HepG2 (cell line): ENCODE measurements around the gene RTF1. TPM values are rescaled to one million over a fixed set of nuclear protein-coding genes. Genes with fewer than 3 reads are reported as not detected.

ENCODE experiments used
- ADNP ChIP-seq: sonication (generic); formaldehyde crosslinking; IDR thresholded peaks from 2 replicates; pipeline ENCODE4 v1.4.0; 2020; ENCODE audit warnings: missing genetic modification reagents
- AHR ChIP-seq: IDR thresholded peaks from 2 replicates; pipeline ENCODE4 v1.6.1; 2018; ENCODE audit warnings: missing genetic modification reagents, missing compliant biosample characterization
- CHD4 ChIP-seq: fragments of 200-600 bp; sonication (generic); IDR thresholded peaks from 2 replicates; pipeline ENCODE4 v1.7.0; 2017; ENCODE audit warnings: mild to moderate bottlenecking, low read length, borderline replicate concordance
- DBP ChIP-seq: sonication (generic); formaldehyde crosslinking; IDR thresholded peaks from 2 replicates; pipeline ENCODE4 v1.4.0; 2020; ENCODE audit warnings: missing genetic modification reagents; ENCODE audit errors: not compliant biosample characterization
- EP300 ChIP-seq, 3 experiments: sonication (generic) in 1 of 3; formaldehyde crosslinking in 1 of 3; IDR thresholded peaks; 2 replicates each; pipeline versions ENCODE4 v1.5.1 to v1.6.1; 2011 to 2020; ENCODE audit warnings: low read depth in 2 of 3, low read length in 2 of 3, borderline replicate concordance in 1 of 3, improper control_type of control experiment in 1 of 3, mild to moderate bottlenecking in 1 of 3, missing genetic modification reagents in 1 of 3, moderate library complexity in 1 of 3
- FOSL1 ChIP-seq: sonication (generic); formaldehyde crosslinking; IDR thresholded peaks from 2 replicates; pipeline ENCODE4 v1.9.0; 2021; ENCODE audit warnings: missing genetic modification reagents, borderline replicate concordance
- PTBP1 ChIP-seq: fragments of 200-400 bp; formaldehyde crosslinking; IDR thresholded peaks from 2 replicates; pipeline ENCODE4 v1.6.1; 2018; ENCODE audit warnings: low read length, low read depth; ENCODE audit not compliant: poor library complexity, severe bottlenecking
- RBM22 ChIP-seq: fragments of 200-400 bp; formaldehyde crosslinking; optimal IDR thresholded peaks from 2 replicates; pipeline ENCODE3; 2017; ENCODE audit warnings: mild to moderate bottlenecking, low read length, moderate library complexity
- RXRA ChIP-seq: sonication (generic); formaldehyde crosslinking; IDR thresholded peaks from 2 replicates; pipeline ENCODE4 v1.5.1; 2020; ENCODE audit warnings: missing genetic modification reagents
- RXRB ChIP-seq: IDR thresholded peaks from 2 replicates; pipeline ENCODE4 v1.6.1; 2016; ENCODE audit warnings: borderline replicate concordance, missing genetic modification reagents, missing compliant biosample characterization
- TBP ChIP-seq: sonication (generic); formaldehyde crosslinking; IDR thresholded peaks from 2 replicates; pipeline ENCODE4 v1.5.0; 2020; ENCODE audit warnings: missing genetic modification reagents
- TCF12 ChIP-seq, 2 experiments: fragments of 450-650 bp in 1 of 2; sonication (generic) in 1 of 2; formaldehyde crosslinking in 1 of 2; IDR thresholded peaks; 2 replicates each; pipeline versions ENCODE4 v1.6.1 to v1.8.0; 2017 to 2022; ENCODE audit warnings: antibody characterized with exemption in 1 of 2, mild to moderate bottlenecking in 1 of 2, missing genetic modification reagents in 1 of 2, moderate library complexity in 1 of 2
- ZKSCAN1 ChIP-seq: fragments of 150-350 bp; IDR thresholded peaks from 2 replicates; pipeline ENCODE4 v1.6.1; 2014; ENCODE audit warnings: low read length
- ZNF292 ChIP-seq: sonication (generic); formaldehyde crosslinking; IDR thresholded peaks from 2 replicates; pipeline ENCODE4 v1.8.1; 2022; ENCODE audit warnings: mild to moderate bottlenecking, low read depth, missing genetic modification reagents, borderline replicate concordance
- polyA plus RNA-seq, 8 experiments: library from polyadenylated mRNA; depleted of rRNA in 3 of 8; stranded (reverse) in 7 of 8; unstranded in 1 of 8; fragments of >200 nt; fragmentation: Illumina TruSeq in 4 of 8; extraction: Trizol in 4 of 8; gene quantifications; 2 replicates each; pipeline versions ENCODE4 v1.2.1 to v1.2.3, GENCODE V29; 2011 to 2016; ENCODE audit warnings: low read depth in 4 of 8, missing spikeins in 1 of 8, mixed read lengths in 1 of 8; ENCODE audit not compliant: insufficient read depth in 1 of 8
- total RNA-seq, 5 experiments: library from RNA; depleted of rRNA; stranded (reverse); fragments of >200 nt; fragmentation: Illumina TruSeq; extraction: Trizol; gene quantifications; 2 replicates each; pipeline ENCODE4 v1.2.3, GENCODE V29; 2016; ENCODE audit warnings: low read depth in 1 of 5
- TF ChIP-seq, protein P1 (sequence below): sonication (generic); formaldehyde crosslinking; IDR thresholded peaks from 2 replicates; pipeline ENCODE4 v1.9.0; 2021; ENCODE audit warnings: mild to moderate bottlenecking, missing genetic modification reagents
- TF ChIP-seq, protein P2 (sequence below): sonication (generic); formaldehyde crosslinking; IDR thresholded peaks from 2 replicates; pipeline ENCODE4 v1.4.0; 2020; ENCODE audit warnings: missing genetic modification reagents
- TF ChIP-seq, protein P3 (sequence below): sonication (generic); formaldehyde crosslinking; IDR thresholded peaks from 2 replicates; pipeline ENCODE4 v1.5.0; 2020; ENCODE audit warnings: mild to moderate bottlenecking, missing genetic modification reagents

Gene RTF1
- total and polyA plus RNA-seq, 2 of the 13 experiments (the other 11 are each of a cell fraction or from before 2014, with no cell fraction given), result 13.9 to 17.9 TPM

GRCh38 chr15:41416742-41417417 lies at the start of gene RTF1 (continued):
- TF ChIP-seq EP300 (IDR thresholded peaks at IDR 0.05; ENCODE audit: low read depth in 2 of 2, low read length in 2 of 2), result no peak
- no peak for TF ChIP-seq EP300 (CRISPR knock-in tag; IDR thresholded peaks at IDR 0.05; ENCODE audit: borderline replicate concordance)
- no peak for TF ChIP-seq TCF12 (IDR thresholded peaks at IDR 0.05)
- 0 out of 2 replicates have a peak, but pooled peaks have one; percentile 24 for TF ChIP-seq TCF12 (CRISPR knock-in tag; IDR thresholded peaks at IDR 0.05)
- TF ChIP-seq CHD4, result no peak
- TF ChIP-seq DBP (CRISPR knock-in tag), result no peak
- no peak for TF ChIP-seq ADNP (CRISPR knock-in tag)
- no peak for TF ChIP-seq FOSL1
- TF ChIP-seq ZNF292, result no peak
- TF ChIP-seq, protein P1, sequence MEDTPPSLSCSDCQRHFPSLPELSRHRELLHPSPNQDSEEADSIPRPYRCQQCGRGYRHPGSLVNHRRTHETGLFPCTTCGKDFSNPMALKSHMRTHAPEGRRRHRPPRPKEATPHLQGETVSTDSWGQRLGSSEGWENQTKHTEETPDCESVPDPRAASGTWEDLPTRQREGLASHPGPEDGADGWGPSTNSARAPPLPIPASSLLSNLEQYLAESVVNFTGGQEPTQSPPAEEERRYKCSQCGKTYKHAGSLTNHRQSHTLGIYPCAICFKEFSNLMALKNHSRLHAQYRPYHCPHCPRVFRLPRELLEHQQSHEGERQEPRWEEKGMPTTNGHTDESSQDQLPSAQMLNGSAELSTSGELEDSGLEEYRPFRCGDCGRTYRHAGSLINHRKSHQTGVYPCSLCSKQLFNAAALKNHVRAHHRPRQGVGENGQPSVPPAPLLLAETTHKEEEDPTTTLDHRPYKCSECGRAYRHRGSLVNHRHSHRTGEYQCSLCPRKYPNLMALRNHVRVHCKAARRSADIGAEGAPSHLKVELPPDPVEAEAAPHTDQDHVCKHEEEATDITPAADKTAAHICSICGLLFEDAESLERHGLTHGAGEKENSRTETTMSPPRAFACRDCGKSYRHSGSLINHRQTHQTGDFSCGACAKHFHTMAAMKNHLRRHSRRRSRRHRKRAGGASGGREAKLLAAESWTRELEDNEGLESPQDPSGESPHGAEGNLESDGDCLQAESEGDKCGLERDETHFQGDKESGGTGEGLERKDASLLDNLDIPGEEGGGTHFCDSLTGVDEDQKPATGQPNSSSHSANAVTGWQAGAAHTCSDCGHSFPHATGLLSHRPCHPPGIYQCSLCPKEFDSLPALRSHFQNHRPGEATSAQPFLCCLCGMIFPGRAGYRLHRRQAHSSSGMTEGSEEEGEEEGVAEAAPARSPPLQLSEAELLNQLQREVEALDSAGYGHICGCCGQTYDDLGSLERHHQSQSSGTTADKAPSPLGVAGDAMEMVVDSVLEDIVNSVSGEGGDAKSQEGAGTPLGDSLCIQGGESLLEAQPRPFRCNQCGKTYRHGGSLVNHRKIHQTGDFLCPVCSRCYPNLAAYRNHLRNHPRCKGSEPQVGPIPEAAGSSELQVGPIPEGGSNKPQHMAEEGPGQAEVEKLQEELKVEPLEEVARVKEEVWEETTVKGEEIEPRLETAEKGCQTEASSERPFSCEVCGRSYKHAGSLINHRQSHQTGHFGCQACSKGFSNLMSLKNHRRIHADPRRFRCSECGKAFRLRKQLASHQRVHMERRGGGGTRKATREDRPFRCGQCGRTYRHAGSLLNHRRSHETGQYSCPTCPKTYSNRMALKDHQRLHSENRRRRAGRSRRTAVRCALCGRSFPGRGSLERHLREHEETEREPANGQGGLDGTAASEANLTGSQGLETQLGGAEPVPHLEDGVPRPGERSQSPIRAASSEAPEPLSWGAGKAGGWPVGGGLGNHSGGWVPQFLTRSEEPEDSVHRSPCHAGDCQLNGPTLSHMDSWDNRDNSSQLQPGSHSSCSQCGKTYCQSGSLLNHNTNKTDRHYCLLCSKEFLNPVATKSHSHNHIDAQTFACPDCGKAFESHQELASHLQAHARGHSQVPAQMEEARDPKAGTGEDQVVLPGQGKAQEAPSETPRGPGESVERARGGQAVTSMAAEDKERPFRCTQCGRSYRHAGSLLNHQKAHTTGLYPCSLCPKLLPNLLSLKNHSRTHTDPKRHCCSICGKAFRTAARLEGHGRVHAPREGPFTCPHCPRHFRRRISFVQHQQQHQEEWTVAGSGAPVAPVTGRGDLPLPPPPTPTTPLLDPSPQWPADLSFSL, result no peak
- no peak for TF ChIP-seq ZKSCAN1
- TF ChIP-seq RXRA (CRISPR knock-in tag), result no peak
- TF ChIP-seq AHR (CRISPR knock-in tag), result no peak
- TF ChIP-seq PTBP1, result no peak
- TF ChIP-seq, protein P2, sequence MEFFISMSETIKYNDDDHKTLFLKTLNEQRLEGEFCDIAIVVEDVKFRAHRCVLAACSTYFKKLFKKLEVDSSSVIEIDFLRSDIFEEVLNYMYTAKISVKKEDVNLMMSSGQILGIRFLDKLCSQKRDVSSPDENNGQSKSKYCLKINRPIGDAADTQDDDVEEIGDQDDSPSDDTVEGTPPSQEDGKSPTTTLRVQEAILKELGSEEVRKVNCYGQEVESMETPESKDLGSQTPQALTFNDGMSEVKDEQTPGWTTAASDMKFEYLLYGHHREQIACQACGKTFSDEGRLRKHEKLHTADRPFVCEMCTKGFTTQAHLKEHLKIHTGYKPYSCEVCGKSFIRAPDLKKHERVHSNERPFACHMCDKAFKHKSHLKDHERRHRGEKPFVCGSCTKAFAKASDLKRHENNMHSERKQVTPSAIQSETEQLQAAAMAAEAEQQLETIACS (CRISPR knock-in tag), result no peak
- TF ChIP-seq, protein P3, sequence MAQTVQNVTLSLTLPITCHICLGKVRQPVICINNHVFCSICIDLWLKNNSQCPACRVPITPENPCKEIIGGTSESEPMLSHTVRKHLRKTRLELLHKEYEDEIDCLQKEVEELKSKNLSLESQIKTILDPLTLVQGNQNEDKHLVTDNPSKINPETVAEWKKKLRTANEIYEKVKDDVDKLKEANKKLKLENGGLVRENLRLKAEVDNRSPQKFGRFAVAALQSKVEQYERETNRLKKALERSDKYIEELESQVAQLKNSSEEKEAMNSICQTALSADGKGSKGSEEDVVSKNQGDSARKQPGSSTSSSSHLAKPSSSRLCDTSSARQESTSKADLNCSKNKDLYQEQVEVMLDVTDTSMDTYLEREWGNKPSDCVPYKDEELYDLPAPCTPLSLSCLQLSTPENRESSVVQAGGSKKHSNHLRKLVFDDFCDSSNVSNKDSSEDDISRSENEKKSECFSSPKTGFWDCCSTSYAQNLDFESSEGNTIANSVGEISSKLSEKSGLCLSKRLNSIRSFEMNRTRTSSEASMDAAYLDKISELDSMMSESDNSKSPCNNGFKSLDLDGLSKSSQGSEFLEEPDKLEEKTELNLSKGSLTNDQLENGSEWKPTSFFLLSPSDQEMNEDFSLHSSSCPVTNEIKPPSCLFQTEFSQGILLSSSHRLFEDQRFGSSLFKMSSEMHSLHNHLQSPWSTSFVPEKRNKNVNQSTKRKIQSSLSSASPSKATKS, result no peak
- TF ChIP-seq RBM22, result no peak
- no peak for TF ChIP-seq TBP
- TF ChIP-seq RXRB (CRISPR knock-in tag), result no peak
